ENCODE data around the gene RHNO1.

DNA sequence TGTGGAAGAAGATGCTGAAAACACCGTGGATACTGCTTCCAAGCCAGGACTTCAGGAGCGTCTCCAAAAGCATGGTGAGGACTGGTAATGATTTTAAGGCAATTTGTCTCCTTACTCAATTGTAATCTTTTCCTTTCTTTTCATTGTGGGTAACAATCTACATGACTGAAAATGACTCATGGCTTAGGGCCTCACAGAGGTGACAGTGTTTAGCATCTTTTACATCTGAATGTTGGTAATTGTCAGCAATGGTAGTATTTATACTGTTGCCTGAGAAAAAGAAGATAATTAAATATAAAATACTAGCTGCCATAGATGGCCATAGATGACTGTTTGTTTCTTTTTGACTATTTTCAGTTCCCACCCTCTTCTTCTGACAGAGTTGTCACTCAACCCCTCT is 45.3 kb downstream of the RHNO1 start:
- TF ChIP-seq ZBTB1 (tag by site-specific recombination; IDR thresholded peaks at IDR 0.05) (no peak), HOXA7 (CRISPR knock-in tag; IDR thresholded peaks at IDR 0.05; ENCODE audit: borderline replicate concordance) (no peak), ZNF670 (tag by site-specific recombination; IDR thresholded peaks at IDR 0.05; ENCODE audit: low read depth) (no peak), ZSCAN5A (tag by site-specific recombination; IDR thresholded peaks at IDR 0.05) (no peak), ZNF292 (tag by site-specific recombination; IDR thresholded peaks at IDR 0.05; ENCODE audit: borderline replicate concordance, low read depth) (no peak), TCF7L2 (IDR thresholded peaks at IDR 0.05; ENCODE audit: borderline replicate concordance, low read depth, low read length) (no peak), ZBTB21 (tag by site-specific recombination; IDR thresholded peaks at IDR 0.05) (no peak), OSR2 (tag by site-specific recombination; IDR thresholded peaks at IDR 0.05) (no peak), ZNF184 (tag by site-specific recombination; IDR thresholded peaks at IDR 0.05) (no peak), GLI2 (tag by site-specific recombination; IDR thresholded peaks at IDR 0.05; ENCODE audit: borderline replicate concordance, low read depth) (no peak), ZXDB (tag by site-specific recombination; IDR thresholded peaks at IDR 0.05) (no peak)
- TF ChIP-seq, protein P1, sequence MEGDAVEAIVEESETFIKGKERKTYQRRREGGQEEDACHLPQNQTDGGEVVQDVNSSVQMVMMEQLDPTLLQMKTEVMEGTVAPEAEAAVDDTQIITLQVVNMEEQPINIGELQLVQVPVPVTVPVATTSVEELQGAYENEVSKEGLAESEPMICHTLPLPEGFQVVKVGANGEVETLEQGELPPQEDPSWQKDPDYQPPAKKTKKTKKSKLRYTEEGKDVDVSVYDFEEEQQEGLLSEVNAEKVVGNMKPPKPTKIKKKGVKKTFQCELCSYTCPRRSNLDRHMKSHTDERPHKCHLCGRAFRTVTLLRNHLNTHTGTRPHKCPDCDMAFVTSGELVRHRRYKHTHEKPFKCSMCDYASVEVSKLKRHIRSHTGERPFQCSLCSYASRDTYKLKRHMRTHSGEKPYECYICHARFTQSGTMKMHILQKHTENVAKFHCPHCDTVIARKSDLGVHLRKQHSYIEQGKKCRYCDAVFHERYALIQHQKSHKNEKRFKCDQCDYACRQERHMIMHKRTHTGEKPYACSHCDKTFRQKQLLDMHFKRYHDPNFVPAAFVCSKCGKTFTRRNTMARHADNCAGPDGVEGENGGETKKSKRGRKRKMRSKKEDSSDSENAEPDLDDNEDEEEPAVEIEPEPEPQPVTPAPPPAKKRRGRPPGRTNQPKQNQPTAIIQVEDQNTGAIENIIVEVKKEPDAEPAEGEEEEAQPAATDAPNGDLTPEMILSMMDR (tag by site-specific recombination; IDR thresholded peaks at IDR 0.05), result no peak
- TF ChIP-seq, protein P2, sequence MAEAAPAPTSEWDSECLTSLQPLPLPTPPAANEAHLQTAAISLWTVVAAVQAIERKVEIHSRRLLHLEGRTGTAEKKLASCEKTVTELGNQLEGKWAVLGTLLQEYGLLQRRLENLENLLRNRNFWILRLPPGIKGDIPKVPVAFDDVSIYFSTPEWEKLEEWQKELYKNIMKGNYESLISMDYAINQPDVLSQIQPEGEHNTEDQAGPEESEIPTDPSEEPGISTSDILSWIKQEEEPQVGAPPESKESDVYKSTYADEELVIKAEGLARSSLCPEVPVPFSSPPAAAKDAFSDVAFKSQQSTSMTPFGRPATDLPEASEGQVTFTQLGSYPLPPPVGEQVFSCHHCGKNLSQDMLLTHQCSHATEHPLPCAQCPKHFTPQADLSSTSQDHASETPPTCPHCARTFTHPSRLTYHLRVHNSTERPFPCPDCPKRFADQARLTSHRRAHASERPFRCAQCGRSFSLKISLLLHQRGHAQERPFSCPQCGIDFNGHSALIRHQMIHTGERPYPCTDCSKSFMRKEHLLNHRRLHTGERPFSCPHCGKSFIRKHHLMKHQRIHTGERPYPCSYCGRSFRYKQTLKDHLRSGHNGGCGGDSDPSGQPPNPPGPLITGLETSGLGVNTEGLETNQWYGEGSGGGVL (tag by site-specific recombination; IDR thresholded peaks at IDR 0.05), result no peak
- TF ChIP-seq, protein P3, sequence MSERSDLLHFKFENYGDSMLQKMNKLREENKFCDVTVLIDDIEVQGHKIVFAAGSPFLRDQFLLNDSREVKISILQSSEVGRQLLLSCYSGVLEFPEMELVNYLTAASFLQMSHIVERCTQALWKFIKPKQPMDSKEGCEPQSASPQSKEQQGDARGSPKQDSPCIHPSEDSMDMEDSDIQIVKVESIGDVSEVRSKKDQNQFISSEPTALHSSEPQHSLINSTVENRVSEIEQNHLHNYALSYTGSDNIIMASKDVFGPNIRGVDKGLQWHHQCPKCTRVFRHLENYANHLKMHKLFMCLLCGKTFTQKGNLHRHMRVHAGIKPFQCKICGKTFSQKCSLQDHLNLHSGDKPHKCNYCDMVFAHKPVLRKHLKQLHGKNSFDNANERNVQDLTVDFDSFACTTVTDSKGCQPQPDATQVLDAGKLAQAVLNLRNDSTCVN (tag by site-specific recombination; optimal IDR thresholded peaks at IDR 0.05), result no peak

Data from HEK293 (cell line).